SK-N-SH treated with all-trans-retinoic acid at 6 μM for 48 hours (cell line): ENCODE measurements around the gene GBE1.

Experiments used
- ATAC-seq: fragments of 200-7000 bp; cut with Tn5 transposase; 3 replicates; pipeline ENCODE4 v1.9.1; 2020; ENCODE audit warnings: mild to moderate bottlenecking, moderate library complexity
- ARNTL ChIP-seq: fragments of 450-650 bp; formaldehyde crosslinking; IDR thresholded peaks from 2 replicates; pipeline ENCODE4 v1.5.0; 2020; ENCODE audit warnings: low read depth, mild to moderate bottlenecking, moderate library complexity, borderline replicate concordance
- CSDC2 ChIP-seq: fragments of 250-450 bp; sonication (Bioruptor Pico); IDR thresholded peaks from 2 replicates; pipeline ENCODE4 v1.5.0; 2020; ENCODE audit warnings: mild to moderate bottlenecking, moderate library complexity
- ISL1 ChIP-seq: fragments of 250-450 bp; sonication (Bioruptor Pico); IDR thresholded peaks from 2 replicates; pipeline ENCODE4 v2.1.2; 2022; ENCODE audit warnings: mild to moderate bottlenecking, moderate library complexity
- OSR1 ChIP-seq: fragments of 250-450 bp; sonication (Bioruptor Pico); IDR thresholded peaks from 2 replicates; pipeline ENCODE4 v1.8.0; 2022; ENCODE audit warnings: moderate library complexity, mild to moderate bottlenecking, inconsistent platforms
- PATZ1 ChIP-seq: fragments of 250-450 bp; sonication (Bioruptor Pico); IDR thresholded peaks from 2 replicates; pipeline ENCODE4 v1.8.0; 2020; ENCODE audit warnings: mild to moderate bottlenecking, moderate library complexity, borderline replicate concordance
- POU6F1 ChIP-seq: fragments of 250-450 bp; sonication (Bioruptor Pico); IDR thresholded peaks from 2 replicates; pipeline ENCODE4 v1.8.0; 2021; ENCODE audit warnings: low read depth, mild to moderate bottlenecking, moderate library complexity, borderline replicate concordance
- PPARA ChIP-seq: fragments of 250-450 bp; sonication (Bioruptor Pico); IDR thresholded peaks from 2 replicates; pipeline ENCODE4 v1.5.0; 2020; ENCODE audit warnings: mild to moderate bottlenecking, borderline replicate concordance
- RARB ChIP-seq: fragments of 250-450 bp; sonication (Bioruptor Pico); IDR thresholded peaks from 2 replicates; pipeline ENCODE4 v1.8.0; 2021; ENCODE audit warnings: mild to moderate bottlenecking, moderate library complexity
- SNAI2 ChIP-seq: fragments of 250-450 bp; sonication (Bioruptor Pico); IDR thresholded peaks from 2 replicates; pipeline ENCODE4 v1.5.0; 2020; ENCODE audit warnings: mild to moderate bottlenecking, moderate library complexity
- TCF4 ChIP-seq: fragments of 250-450 bp; sonication (Bioruptor Pico); IDR thresholded peaks from 2 replicates; pipeline ENCODE4 v1.8.0; 2021; ENCODE audit warnings: mild to moderate bottlenecking, moderate library complexity, borderline replicate concordance
- TOX ChIP-seq: fragments of 250-450 bp; sonication (Bioruptor Pico); IDR thresholded peaks from 2 replicates; pipeline ENCODE4 v1.8.0; 2021; ENCODE audit warnings: mild to moderate bottlenecking, moderate library complexity, borderline replicate concordance
- TSHZ2 ChIP-seq: fragments of 250-450 bp; sonication (Bioruptor Pico); IDR thresholded peaks from 2 replicates; pipeline ENCODE4 v1.5.0; 2020; ENCODE audit warnings: mild to moderate bottlenecking, moderate library complexity
- ZC3H10 ChIP-seq: fragments of 250-450 bp; sonication (Bioruptor Pico); IDR thresholded peaks from 2 replicates; pipeline ENCODE4 v1.5.1; 2021; ENCODE audit warnings: mild to moderate bottlenecking, moderate library complexity
- ZFP3 ChIP-seq: fragments of 250-450 bp; sonication (Bioruptor Pico); IDR thresholded peaks from 2 replicates; pipeline ENCODE4 v1.5.0; 2020; ENCODE audit warnings: mild to moderate bottlenecking, moderate library complexity
- ZFP30 ChIP-seq: fragments of 450-650 bp; formaldehyde crosslinking; IDR thresholded peaks from 2 replicates; pipeline ENCODE4 v1.5.0; 2022; ENCODE audit warnings: mild to moderate bottlenecking, moderate library complexity
- ZNF565 ChIP-seq: fragments of 450-650 bp; formaldehyde crosslinking; conservative IDR thresholded peaks from 2 replicates; pipeline ENCODE4 v1.5.0; 2020; ENCODE audit warnings: low read depth, mild to moderate bottlenecking, moderate library complexity
- ZNF70 ChIP-seq: fragments of 450-650 bp; formaldehyde crosslinking; IDR thresholded peaks from 2 replicates; pipeline ENCODE4 v1.5.0; 2020; ENCODE audit warnings: mild to moderate bottlenecking, moderate library complexity
- ZNF8 ChIP-seq: fragments of 450-650 bp; formaldehyde crosslinking; IDR thresholded peaks from 2 replicates; pipeline ENCODE4 v1.5.0; 2020; ENCODE audit warnings: mild to moderate bottlenecking, moderate library complexity
- TF ChIP-seq, protein P1 (sequence below): fragments of 250-450 bp; sonication (Bioruptor Pico); IDR thresholded peaks from 2 replicates; pipeline ENCODE4 v1.5.1; 2020; ENCODE audit warnings: low read depth, mild to moderate bottlenecking, moderate library complexity
- TF ChIP-seq, protein P2 (sequence below): fragments of 250-450 bp; sonication (Bioruptor Pico); IDR thresholded peaks from 2 replicates; pipeline ENCODE4 v1.5.1; 2021; ENCODE audit warnings: mild to moderate bottlenecking, moderate library complexity

GBE1 gene

DNA sequence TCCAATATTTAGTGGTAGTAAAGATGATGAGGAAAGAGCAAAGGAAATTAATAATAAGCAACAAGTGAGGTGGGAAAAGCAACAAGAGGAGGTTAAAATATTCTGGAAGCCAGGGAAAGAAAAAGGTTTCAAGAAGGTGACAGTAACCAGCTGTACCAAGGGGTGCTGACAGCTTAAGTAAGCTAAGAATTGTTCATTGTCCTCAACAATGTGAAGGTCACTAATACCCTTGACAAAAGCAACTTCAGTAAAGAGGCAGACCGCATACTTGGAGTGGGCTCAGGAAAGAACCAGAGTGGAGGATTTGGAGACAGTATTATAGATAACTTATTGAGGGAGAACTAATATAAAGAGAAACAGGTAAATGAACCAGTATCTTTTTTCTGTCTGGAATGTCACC, 116.2 kb downstream of the GBE1 start (continued):
- no peak for TF ChIP-seq TSHZ2
- TF ChIP-seq RARB (CRISPR knock-in tag) = no peak
- TF ChIP-seq PATZ1 = no peak
- no peak for TF ChIP-seq ARNTL (CRISPR knock-in tag)
- TF ChIP-seq SNAI2 = no peak
- no peak for TF ChIP-seq TOX (CRISPR knock-in tag)
- TF ChIP-seq ZNF565 = no peak
- TF ChIP-seq ZFP3 (CRISPR knock-in tag) = no peak

GRCh38 chr3:81643721-81644120, 117.7 kb downstream of the GBE1 start:
- ATAC-seq = peak; percentile 74
- TF ChIP-seq RARB (CRISPR knock-in tag) (no peak), ZC3H10 (CRISPR knock-in tag) (no peak), ARNTL (CRISPR knock-in tag) (no peak), TCF4 (CRISPR knock-in tag) (no peak), TOX (CRISPR knock-in tag) (no peak), TSHZ2 (no peak), ZNF70 (CRISPR knock-in tag) (no peak), POU6F1 (CRISPR knock-in tag) (no peak), ZFP30 (no peak), OSR1 (CRISPR knock-in tag) (no peak)
- TF ChIP-seq, protein P1, sequence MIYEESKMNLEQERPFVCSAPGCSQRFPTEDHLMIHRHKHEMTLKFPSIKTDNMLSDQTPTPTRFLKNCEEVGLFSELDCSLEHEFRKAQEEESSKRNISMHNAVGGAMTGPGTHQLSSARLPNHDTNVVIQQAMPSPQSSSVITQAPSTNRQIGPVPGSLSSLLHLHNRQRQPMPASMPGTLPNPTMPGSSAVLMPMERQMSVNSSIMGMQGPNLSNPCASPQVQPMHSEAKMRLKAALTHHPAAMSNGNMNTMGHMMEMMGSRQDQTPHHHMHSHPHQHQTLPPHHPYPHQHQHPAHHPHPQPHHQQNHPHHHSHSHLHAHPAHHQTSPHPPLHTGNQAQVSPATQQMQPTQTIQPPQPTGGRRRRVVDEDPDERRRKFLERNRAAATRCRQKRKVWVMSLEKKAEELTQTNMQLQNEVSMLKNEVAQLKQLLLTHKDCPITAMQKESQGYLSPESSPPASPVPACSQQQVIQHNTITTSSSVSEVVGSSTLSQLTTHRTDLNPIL (CRISPR knock-in tag) = no peak
- TF ChIP-seq, protein P2, sequence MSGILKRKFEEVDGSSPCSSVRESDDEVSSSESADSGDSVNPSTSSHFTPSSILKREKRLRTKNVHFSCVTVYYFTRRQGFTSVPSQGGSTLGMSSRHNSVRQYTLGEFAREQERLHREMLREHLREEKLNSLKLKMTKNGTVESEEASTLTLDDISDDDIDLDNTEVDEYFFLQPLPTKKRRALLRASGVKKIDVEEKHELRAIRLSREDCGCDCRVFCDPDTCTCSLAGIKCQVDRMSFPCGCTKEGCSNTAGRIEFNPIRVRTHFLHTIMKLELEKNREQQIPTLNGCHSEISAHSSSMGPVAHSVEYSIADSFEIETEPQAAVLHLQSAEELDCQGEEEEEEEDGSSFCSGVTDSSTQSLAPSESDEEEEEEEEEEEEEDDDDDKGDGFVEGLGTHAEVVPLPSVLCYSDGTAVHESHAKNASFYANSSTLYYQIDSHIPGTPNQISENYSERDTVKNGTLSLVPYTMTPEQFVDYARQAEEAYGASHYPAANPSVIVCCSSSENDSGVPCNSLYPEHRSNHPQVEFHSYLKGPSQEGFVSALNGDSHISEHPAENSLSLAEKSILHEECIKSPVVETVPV (CRISPR knock-in tag) = no peak
- TF ChIP-seq, all 23 proteins: peak for 0

GRCh38 chr3:81638480-81638879, 123.0 kb downstream of the GBE1 start:
- ATAC-seq = no peak
- TF ChIP-seq CSDC2 (CRISPR knock-in tag) (no peak), ISL1 (no peak), TSHZ2 (no peak), PPARA (no peak), ZFP3 (CRISPR knock-in tag) (no peak), ZNF8 (CRISPR knock-in tag) (no peak)
- TF ChIP-seq, protein P1 (CRISPR knock-in tag) = no peak
